HUES48 (cell line): ENCODE results near the gene TEP1.
"Not testable (repeated sequence)": the region's sequence is repeated elsewhere in the genome, so short reads cannot be mapped to it uniquely, and the experiment has no call there.

ENCODE experiments used
- H3K27ac ChIP-seq: one replicate; pipeline ENCODE4 v1.7.0; 2013; ENCODE audit warnings: low read depth, low read length, inconsistent platforms
- H3K27me3 ChIP-seq: 2 replicates; pipeline ENCODE4 v1.6.1; 2013; ENCODE audit warnings: mild to moderate bottlenecking, low read length; ENCODE audit not compliant: control insufficient read depth, insufficient read depth
- H3K36me3 ChIP-seq: 2 replicates; pipeline ENCODE4 v1.6.1; 2013; ENCODE audit warnings: low read length; ENCODE audit not compliant: control insufficient read depth, insufficient read depth
- H3K4me1 ChIP-seq: 2 replicates; pipeline ENCODE4 v1.6.1; 2013; ENCODE audit warnings: mild to moderate bottlenecking, low read length; ENCODE audit not compliant: control insufficient read depth, insufficient read depth
- H3K4me3 ChIP-seq: 2 replicates; pipeline ENCODE4 v1.5.1; 2013; ENCODE audit warnings: mild to moderate bottlenecking, low read depth, low read length
- H3K9ac ChIP-seq: 2 replicates; pipeline ENCODE4 v1.6.1; 2013; ENCODE audit warnings: mild to moderate bottlenecking, low read depth, low read length, moderate library complexity
- H3K9me3 ChIP-seq: 2 replicates; pipeline ENCODE4 v1.6.1; 2013; ENCODE audit warnings: low read length; ENCODE audit not compliant: control insufficient read depth, insufficient read depth

The TEP1 gene

GRCh38 chr14:20446889-20447288, 33.6 kb upstream of the TEP1 start:
- Histone ChIP-seq H3K9me3 (no peaks in the 10 kb centered on the region), H3K36me3 (peaks cover 69% of the 10 kb centered on the region), H3K27ac (no peak overlapping the region), H3K4me3 (no peak overlapping the region), H3K27me3 (no peaks in the 10 kb centered on the region), H3K9ac (no peak overlapping the region), H3K4me1 (no peaks in the 10 kb centered on the region)

- not testable (repeated sequence) for H3K4me3 ChIP-seq, H3K27ac ChIP-seq, H3K27me3 ChIP-seq, H3K9ac ChIP-seq, H3K4me1 ChIP-seq, H3K9me3 ChIP-seq
- H3K36me3 ChIP-seq = peaks cover 37% of the 10 kb centered on the region
These were observed 30.3 kb upstream of the TEP1 start for GRCh38 chr14:20443650-20444049.

DNA sequence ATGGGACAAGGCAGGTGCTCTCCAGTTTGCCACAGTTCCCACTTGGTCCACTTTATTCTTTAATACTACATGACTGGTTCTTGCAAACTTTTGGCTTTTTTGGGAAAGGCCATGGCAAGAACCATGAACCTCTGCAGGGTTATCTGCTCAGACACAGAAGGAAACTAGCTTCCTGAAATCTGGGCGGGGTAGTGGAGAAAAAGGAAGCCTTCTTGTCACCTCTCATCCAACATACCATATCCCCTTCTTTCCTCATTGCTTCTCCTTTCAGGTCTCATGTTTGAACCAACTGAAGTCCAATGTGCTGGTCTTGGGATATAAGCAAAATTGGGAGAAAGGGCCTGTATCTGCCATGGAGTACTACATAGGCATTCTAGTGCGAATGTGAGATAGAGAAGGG, 28.2 kb upstream of the TEP1 start:
- no peak overlapping the region for H3K27ac ChIP-seq
- H3K4me3 ChIP-seq = no peak overlapping the region
- no peaks in the 10 kb centered on the region for H3K27me3 ChIP-seq
- no peaks in the 10 kb centered on the region for H3K9me3 ChIP-seq
- no peaks in the 10 kb centered on the region for H3K4me1 ChIP-seq
- H3K36me3 ChIP-seq = peaks cover 15% of the 10 kb centered on the region
- H3K9ac ChIP-seq = no peak overlapping the region

DNA sequence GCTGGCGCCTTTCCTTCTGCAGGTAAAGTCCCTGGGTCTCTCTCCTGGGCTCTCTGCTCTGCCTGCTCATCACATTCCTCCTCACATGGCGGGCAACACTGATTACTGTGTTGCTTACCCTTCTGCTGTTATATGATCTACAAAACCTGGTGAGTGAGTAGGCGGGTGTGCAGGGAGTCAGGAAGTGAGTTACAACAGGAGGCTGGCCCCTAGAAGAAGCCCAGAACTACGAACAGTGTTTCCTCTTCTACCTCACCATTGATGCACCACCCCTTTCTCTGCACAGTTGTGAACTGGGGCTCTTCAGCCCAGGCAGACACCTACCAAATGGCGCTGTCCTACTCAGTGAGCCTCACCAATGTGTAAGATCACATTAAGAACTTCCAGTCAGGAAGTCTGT, 27.6 kb upstream of the TEP1 start:
- Histone ChIP-seq H3K36me3 (peaks cover 9% of the 10 kb centered on the region), H3K4me1 (no peaks in the 10 kb centered on the region; the same call in 1 of the 2 replicates), H3K27ac (no peak overlapping the region), H3K27me3 (no peaks in the 10 kb centered on the region), H3K4me3 (no peak overlapping the region), H3K9me3 (no peaks in the 10 kb centered on the region), H3K9ac (no peak overlapping the region)

GRCh38 chr14:20440465-20440864, 27.2 kb upstream of the TEP1 start:
- Histone ChIP-seq H3K27me3 (no peaks in the 10 kb centered on the region), H3K4me3 (no peak overlapping the region), H3K36me3 (peaks cover 5% of the 10 kb centered on the region), H3K4me1 (no peaks in the 10 kb centered on the region; the same call in 1 of the 2 replicates), H3K9me3 (no peaks in the 10 kb centered on the region), H3K9ac (no peak overlapping the region), H3K27ac (no peak overlapping the region)

DNA sequence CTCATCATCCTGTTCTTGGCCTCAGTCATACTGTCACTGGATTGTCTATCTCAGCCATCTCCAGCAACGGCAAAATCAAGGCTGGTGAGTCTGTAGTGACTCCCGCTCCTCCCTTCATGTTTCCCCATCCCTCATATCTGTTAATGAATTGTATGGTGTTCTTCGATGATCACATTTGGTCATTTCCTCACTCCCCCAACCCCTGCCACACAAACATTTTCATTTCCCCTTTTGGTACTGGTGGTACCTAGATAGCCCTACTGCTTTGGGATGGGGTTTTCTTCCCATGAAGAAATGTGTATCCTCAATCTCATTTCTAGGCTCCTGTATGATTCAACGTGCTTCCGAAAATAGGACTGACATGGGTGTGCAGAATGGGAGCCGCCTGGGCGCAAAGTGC, 25.4 kb upstream of the TEP1 start:
- no peaks in the 10 kb centered on the region; the same call in 1 of the 2 replicates for H3K4me1 ChIP-seq
- H3K27me3 ChIP-seq = no peaks in the 10 kb centered on the region
- H3K9ac ChIP-seq = no peak overlapping the region
- H3K9me3 ChIP-seq = no peaks in the 10 kb centered on the region
- H3K4me3 ChIP-seq = no peak overlapping the region
- no peaks in the 10 kb centered on the region for H3K36me3 ChIP-seq
- H3K27ac ChIP-seq = no peak overlapping the region

DNA sequence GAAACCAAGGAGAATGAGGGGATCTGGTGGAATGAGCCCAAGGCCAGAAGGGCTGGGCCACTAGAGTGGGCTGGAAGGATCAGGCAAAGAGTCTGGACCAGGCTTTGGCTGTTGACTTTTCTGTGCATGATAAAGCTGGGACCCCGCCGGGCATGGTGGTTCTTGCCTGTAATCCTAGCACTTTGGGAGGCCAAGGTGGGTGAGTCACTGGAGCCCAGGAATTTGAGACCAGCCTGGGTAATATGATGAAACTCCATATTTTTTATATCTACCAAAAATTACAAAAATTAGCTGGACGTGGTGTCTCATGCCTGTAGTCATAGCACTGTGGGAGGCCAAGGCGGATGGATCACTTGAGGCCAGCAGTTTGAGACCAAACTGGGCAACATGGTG, 23.1 kb upstream of the TEP1 start:
- Histone ChIP-seq H3K27ac (no peak overlapping the region), H3K9me3 (no peaks in the 10 kb centered on the region), H3K9ac (no peak overlapping the region), H3K4me1 (no peaks in the 10 kb centered on the region; the same call in 1 of the 2 replicates), H3K4me3 (no peak overlapping the region), H3K36me3 (no peaks in the 10 kb centered on the region), H3K27me3 (no peaks in the 10 kb centered on the region)

DNA sequence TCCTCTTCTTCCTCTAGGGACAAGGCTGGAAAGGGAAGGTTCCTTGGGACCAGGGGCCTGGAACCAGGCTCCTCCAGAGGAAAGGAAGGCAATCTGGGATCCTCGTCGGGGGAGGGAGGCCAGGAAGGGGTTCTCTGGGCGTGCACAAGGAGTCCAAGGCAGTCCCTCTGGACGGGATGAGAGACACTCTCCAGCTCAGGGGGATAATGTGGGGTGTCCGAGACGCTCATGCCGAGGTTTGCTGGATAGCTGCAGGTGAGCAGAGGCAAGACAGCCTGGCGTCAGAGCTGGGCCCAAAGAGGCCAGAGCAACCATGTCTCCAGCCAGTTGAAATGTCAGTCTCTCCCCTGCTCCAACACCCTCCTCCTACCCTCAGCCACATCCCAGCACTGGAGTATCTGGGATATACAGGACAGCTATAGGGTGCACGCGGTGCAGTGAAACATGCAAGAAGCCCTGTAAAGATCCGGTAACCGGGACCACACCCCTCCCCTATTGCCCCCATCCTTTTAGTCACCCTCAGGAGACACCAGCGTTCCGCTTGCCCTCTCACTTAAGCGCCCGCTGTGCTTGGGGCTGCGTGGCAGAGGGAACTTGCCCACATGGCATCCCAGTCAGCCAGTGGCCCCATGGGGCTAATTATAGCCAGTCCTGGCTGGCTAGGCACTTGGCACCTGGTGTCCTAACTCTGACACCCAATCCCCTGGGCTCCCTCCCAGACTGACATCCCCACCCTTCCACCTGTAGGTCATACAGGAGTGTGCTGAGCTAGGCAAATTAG, 22.5 kb upstream of the TEP1 start, which contains the start of gene KLHL33:
Gene KLHL33 (minus strand): TSS at position 585 of the 781 bp plus-strand sequence. CDS start 355 bp downstream, at position 230.
- Histone ChIP-seq H3K36me3 (no peaks in the 10 kb centered on the region), H3K4me1 (no peaks in the 10 kb centered on the region; the same call in 1 of the 2 replicates), H3K27me3 (no peaks in the 10 kb centered on the region), H3K9me3 (no peaks in the 10 kb centered on the region), H3K9ac (no peak within 1 kb of the TSS), H3K4me3 (no peak within 1 kb of the TSS), H3K27ac (no peak within 1 kb of the TSS)

DNA sequence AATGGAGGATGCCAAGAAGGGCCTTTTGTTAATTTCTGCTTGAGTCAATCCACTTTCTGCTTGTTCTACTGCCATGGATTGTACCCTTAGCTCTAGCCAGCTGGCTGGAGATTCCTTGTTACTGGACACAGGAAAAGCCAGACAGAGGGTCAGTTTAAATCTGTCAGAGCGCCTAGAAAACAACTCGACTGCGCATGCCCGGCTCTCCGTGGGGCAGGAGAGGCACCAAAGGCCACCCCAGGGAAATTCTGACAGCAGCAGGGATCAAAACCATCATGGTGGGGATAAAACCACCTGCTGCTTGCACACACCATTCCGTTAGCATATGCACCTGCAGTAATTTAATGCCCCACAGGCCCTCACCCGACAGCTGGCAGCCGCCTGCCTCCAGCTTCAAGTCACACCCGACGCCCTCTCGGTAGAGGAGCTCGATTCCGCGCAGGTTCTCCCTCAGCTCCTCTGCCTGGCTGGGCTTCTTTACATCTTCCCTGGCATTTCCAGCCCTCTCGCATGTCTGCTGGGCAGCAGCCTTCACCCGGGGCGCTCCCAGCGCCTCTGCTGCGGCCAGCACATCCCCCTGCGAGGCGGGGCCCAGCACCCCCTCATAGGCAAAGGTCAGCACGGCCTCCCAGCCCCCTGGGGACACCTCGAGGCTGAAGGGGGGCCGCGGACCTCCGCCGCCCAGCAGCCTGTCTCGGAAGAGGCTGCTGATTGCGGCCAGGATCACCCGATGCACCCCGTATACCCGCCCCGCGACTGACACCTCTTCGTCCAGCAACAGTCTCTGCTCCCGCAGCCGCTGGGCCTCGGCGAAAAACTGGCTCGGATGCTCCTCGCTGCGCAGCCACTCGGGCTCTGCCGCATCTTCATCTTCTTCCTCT, 21.6 kb upstream of the TEP1 start:
- no peaks in the 10 kb centered on the region for H3K36me3 ChIP-seq
- no peak overlapping the region for H3K9ac ChIP-seq

GRCh38 chr14:20429801-20430669, 16.7 kb upstream of the TEP1 start:
- Histone ChIP-seq H3K9ac (no peak overlapping the region), H3K27ac (no peak overlapping the region), H3K9me3 (no peaks in the 10 kb centered on the region), H3K4me3 (no peak overlapping the region), H3K4me1 (peaks cover 6% of the 10 kb centered on the region; the same call in 1 of the 2 replicates), H3K27me3 (no peaks in the 10 kb centered on the region), H3K36me3 (no peaks in the 10 kb centered on the region)

More for the DNA sequence above, 21.6 kb upstream of the TEP1 start:
- Histone ChIP-seq H3K27ac (no peak overlapping the region), H3K9me3 (no peaks in the 10 kb centered on the region), H3K4me1 (no peaks in the 10 kb centered on the region; the same call in 1 of the 2 replicates), H3K4me3 (no peak overlapping the region), H3K27me3 (no peaks in the 10 kb centered on the region)
